NCI-H1092 treated with DMSO at 0.1 percent for 48 hours (cell line): ENCODE measurements around the gene UGP2.
"Not testable (repeated sequence)": the region's sequence is repeated elsewhere in the genome, so short reads cannot be mapped to it uniquely, and the experiment has no call there.

Experiments used
- DNase-seq: peaks from one replicate; lab custom pipeline; 2025; lab: John Stamatoyannopoulos, UW

UGP2 gene

DNA sequence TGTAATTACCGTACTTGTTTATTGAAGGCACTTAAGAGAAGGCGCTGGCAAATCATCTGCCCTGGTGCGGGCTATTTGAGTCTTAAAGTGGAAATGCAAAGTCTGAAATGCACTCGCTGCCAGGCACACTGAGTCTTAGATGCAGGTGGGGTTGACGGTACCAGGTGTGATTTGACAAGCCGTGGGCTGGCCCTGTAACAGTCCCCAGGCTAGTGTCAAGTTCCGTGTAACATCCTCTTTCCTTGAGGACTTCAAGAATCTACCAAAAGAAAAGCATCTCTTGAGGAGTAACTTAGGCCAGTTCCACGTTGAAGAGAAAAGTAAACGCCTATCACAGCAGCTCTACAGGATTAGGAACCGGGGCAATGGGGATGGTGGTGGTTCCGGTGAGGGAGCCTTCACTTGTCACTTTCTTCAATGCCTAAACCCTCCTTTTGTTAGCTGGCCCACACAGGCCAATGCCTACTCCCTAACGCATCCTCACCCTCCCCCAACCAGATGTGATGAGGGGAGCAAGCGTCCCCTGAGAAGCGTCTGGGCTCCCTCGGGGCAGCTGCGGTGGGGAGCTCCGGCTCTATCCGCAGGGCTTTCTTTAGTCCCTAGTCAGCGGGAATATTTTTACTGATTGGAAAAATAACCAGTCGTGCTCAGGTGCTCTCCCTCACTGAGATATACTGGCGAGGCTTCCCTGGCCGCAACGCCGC, 1.5 kb upstream of the UGP2 start:
- no peak for DNase-seq

DNA sequence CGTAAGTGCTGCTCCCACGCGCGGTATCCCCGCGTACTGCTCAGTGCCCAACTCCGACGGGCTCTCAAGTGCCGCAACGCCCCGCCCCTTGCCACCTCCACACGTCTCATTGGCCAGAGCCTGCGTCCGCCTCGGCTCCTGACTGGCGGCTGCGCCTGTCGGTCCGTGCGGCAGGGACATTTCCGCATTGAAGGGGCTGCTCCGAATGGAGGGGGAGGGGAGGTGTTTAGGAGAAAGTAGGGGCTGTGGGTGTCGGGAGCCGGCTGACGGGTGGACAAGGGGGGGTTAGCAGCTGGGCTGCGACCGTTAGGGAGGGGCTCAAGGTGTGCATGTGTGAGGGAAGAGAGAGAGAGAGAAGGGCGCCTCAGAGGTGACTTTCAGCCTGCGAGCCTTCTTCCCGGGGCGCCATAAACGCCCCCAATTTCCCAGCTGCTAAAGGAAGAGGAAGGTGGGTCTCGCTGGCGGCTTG, 877 bp upstream of the UGP2 start:
- DNase-seq, result peak; percentile 94

DNA sequence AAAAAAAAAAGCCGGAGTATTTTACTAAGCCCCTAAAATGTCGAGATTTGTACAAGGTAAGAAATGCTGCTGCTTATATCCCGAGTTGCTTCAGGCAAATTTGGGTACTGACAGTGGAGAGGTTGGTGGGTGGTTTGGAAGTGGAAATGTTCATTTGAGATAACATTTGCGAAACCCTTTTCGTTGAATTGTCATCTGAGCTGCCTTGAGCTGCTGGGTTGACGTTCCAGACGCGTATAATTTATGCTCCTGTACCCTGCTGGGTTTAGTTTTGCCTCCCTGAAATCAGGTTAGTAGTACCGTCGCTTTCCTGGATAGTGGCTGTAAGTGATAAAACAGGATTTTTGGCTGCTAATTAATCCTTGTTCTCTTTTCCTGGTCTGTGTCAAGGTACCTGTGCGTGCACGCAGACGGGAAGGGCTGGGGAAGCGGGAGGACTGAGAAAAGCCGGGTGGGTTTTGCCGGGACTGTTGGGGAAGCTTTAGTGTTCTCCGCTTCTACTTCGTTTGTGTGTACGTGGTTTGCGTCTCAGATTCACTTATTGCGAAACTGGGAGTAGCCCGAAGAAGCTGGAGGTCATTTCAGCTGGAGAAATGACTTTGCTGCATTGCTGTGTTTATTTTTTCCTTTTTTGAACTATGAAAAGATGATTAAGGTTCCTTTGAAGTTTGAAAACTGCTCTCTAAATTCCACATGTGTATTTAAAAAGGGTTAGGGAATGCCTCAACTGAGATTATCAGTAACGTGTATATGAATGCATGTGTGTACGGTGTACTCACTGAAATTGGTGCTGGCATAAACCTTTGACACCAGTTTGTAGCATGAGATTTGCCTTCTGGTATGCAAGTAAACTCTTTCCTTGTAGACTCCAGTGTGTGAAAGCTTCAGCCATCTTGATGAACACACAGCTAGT, 709 bp downstream of the UGP2 start:
- peak; percentile 17 for DNase-seq

DNA sequence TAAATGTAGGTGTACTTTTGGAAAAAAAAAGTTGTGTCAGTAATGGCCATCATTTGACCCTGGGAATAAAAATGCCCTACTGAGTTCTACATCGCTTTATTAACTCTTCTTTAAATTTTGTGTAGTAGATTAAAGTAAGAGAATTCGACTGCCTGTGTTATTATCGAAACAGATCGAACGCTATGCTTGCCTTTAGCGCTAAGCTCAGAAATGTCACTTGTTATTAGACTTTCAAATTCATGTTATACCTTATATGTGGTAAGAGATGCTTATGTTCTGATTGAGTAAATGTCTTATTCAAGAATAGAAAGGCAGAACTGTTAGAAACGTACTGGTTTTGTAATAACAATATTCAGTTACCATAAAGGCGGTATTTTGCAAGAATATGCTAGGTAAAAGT, 1.4 kb downstream of the UGP2 start:
- no peak for DNase-seq

DNA sequence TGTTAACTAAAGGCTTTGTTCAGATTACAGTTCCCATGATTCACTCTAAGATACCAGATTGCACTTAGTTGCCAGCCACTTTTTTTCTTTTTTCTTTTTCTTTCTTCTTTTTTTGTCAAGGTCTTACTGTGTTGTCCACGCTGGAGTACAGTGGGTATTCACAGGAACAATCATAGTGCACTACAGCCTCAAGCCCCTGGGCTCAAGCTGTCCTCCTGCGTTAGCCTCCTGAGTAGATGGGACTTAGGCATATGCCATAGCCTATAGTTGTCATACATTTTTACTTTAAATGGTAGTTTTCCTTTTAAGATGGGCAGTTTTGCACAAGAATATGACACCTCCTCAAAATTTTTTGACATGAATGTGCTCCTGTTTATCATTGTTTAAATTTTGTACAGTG, 2.1 kb downstream of the UGP2 start:
- no peak for DNase-seq

DNA sequence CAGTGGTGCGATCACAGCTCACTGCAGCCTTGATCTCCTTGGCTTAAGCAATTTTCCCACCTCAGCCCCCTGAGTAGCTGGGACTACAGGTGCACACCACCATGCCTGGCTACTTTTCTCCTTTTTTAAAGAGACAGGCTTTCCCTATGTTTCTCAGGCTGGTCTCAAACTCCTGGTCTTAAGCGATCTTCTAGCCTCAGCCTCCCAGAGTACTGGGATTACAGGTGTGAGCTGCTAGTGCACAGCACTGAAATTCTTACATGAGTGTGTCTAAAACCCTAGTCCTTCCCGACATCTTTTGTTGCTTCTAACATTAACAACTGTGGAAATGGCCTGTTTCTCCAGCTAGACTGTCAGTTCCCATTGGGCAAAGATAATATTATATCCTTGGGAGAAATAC, 2.9 kb downstream of the UGP2 start:
- DNase-seq, result no peak

DNA sequence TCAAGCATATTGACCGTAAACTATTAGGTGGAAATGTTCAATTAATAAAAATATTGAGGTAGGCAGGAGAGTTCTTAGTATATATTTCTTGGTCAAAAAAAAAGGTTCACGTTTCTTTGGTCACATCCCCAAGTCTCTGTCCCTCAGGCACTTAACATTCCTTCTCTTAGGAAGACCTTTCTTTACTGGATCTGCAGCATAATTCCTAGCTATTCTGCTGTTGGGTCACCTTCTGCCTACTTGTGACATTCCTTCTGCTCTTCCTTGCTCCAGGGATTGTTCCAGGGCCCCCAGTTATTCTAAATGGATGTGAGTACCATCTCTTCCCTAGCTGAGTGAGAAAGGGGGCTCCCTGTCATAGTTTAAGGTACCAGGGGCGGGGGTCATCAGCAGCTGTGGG, 4.2 kb downstream of the UGP2 start:
- no peak for DNase-seq

DNA sequence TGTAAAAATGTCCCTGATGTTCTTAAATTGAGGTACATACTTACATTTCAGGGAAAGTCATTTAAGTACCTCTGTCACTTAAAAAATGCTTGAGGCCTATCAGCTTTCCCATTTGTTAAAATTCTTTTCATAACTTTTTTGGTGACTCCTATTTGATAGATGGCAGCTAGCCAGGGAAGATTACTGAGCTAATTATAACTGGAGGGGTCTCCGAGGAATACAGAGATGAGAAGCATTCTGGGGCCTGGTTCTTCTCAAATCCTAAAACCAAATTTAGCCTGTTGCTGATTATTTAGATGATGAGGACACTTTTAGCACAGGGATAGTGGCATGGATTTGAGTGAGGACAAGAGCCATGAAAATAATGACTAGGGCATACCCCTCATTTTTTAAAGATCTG, 4.8 kb downstream of the UGP2 start:
- DNase-seq, result no peak

DNA sequence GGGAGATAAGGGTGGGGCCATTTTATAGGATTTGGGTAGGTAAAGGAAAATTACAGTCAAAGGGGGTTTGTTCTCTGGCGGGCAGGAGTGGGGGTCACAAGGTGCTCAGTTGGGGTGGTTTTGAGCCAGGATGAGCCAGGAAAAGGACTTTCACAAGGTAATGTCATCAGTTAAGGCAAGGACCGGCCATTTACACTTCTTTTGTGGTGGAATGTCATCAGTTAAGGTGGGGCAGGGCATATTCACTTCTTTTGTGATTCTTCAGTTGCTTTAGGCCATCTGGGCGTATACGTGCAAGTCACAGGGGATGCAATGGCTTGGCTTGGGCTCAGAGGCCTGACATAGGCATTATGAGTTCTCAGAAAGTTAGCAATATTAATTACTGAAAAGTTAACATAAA, 5.9 kb downstream of the UGP2 start:
- DNase-seq, result not testable (repeated sequence)

DNA sequence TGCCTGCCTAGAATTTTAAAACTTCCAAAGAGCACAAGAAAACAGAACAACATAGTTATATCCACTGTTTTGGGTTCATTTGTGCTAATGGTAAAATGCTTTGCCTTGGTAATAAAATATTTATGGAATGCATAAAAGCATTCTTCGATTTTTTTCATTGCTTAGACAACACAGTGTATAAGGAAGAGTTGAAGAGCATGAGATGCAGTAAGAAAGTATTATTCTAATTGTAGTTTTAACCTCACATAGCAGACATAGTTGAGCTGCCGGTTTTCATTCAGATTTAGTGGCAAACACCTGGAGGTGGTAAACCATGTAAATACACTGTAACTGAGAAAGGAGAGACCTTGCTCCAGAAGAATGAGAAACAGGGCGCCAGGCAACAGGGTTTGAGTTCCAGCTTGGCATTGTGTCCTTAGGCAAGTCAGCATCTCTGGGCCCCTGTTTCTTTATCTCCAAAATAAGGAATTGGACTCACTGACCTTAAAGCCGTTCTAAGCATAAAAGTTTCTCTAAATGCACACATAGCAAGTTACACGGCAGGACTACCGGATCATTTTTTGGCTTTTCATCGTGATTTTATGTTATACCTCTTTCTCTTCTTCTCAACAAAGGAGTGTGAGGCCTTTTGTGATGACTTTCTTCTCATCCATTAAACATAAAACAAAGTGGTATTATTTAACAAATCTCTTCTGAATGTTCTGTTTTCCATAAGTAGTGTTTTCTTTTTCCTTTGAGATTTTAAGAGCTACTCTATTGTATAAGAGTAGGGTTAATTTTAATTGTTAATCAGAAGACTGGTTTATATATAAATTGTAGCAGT, 7.9 kb downstream of the UGP2 start:
- no peak for DNase-seq

DNA sequence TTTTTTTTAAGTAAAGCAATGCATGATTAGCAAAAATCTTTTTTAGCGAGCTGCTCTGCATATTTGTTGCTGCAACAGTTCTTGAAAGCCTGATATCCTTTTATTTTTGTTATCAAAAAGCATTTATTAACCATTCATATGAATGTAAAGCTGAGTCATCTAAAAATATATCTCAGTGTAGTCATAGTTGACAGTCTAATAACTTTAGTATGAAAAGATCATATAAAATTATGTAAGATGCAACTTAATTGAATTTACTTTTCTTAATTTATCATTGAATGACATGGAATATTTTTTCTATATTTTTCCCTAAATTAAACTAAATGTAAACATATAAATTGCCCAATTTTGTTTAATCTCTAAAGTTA, 8.5 kb downstream of the UGP2 start:
- no peak for DNase-seq

DNA sequence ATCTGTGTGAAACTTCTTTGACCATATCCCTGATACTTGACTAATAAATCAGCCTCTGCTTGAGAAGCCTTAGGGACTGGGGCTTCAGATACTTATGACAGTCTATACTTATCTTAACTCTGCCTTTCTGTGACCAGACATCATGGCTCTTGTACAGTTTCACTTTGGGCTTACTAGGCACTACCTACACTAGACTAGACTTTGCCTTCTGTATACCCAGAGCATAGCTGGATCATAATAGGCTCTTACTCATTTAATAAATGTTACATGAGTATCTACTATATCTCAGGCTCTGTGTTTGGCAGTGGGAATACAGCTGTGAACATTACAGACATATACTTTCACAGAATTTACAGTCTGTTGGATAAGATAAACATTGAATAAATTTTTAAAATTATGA, 9.0 kb downstream of the UGP2 start:
- no peak for DNase-seq

DNA sequence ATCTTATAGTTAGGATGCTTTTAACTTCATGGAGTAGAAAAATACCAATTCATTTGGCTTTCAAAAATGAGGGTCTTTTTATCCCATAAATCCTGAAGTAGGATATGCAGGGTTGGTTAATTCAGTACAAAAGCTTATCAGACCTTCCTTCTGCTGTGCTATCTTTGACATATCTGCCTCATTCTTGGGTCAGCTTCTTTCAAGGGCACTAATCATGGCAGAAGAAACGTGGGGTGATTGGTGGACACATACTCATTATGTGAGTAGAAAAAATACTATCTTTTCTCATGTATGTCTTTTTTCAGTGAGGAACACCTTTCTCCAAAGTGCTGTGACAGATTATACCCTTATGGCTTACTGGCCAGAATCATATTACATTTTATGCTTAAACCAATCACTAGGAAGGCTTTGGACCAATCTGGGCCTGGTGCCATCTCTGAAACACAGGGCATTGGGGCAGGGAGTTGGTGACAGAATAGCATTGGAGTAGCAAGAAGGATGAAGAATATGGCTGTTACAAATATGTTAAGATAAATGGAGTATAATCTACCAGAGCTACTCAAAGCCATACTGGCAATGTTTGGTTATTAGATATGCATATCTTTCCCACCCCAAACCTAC, 10.1 kb downstream of the UGP2 start:
- no peak for DNase-seq

DNA sequence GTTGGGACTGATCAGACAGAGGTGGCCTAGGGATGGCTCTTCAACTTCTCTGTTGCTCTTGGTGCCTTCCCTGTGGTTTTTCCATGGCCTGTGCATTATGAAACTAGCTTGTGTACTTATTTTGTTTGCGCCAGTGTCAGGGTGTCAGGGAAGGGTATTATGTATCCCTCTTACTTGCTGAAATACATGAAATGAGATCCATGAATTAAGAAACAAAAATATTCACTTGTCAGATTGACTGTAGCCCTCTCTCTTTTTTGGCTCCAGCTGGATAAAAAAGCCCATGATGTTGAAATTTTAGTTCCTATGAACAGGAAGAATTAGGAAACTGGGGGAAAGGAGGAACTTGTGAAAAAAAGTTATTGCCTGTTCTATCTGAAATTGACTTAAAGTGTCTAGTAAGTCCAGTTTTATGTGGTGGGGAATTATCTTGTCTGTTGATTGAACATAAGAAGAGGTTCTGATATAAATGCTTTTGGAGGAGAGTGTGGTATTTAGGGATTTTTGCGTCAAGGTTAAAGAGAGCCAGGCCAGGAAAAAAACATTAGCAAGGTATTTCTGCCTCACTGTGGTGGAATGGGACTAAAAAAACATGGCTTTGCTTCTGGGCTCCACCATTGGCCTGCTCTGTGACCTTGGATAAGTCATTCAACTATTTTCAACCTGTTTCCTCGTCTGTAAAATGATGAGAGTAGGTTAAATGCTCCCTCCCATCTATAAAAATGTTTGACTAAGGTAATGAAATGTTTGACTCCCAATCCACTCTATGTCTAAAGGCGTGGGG, 12.0 kb downstream of the UGP2 start:
- DNase-seq, result no peak

DNA sequence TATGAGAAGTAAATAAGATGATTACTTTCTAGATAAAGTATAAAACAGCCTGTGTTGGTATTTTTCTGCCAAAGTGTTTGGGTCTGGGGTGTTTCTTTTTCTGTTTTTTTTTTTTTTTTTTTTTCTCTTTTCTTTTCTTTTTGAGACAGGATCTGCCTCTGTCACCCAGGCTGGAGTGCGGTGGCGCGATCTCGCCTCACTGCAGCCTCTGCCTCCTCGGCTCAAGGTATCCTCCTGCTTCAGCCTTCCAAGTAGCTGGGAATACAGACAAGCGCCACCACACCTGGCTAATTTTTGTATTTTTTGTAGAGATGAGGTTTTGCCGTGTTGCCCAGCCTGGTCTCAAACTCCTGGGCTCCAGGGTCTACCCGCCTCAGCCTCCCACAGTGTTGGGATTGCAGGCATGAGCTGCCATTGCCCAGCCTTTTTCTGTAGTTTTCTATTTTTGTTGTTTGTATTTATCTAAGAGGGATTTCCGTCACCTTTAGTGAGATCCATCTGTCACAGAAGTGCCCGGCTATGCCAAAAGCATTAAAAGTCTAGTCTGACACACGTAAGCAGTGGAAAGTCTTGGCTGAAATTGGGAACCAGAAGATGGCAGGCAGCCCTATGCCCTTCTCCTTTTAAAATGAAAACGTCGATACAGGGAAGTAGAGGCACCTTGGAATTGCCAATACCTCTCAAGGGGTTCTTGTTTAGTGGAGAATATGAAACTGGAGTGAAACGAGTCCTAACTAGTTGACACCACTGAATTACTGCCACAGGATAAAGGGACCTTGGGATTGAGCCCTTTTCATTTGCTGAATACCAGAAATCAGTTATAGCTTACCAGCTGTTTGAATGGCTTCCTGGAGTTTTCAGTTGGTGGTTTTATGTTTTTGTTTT, 14.0 kb downstream of the UGP2 start:
- DNase-seq, result no peak

DNA sequence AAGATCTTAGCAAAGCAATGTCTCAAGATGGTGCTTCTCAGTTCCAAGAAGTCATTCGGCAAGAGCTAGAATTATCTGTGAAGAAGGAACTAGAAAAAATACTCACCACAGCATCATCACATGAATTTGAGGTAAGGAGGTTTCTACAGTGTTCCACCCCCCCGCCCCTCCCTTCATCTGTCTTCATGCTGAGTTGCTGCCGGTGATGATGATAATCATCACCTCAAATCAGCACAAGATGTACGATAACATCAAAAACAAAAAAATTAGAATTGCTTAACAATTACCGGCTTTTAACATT, 14.6 kb downstream of the UGP2 start:
- no peak for DNase-seq

DNA sequence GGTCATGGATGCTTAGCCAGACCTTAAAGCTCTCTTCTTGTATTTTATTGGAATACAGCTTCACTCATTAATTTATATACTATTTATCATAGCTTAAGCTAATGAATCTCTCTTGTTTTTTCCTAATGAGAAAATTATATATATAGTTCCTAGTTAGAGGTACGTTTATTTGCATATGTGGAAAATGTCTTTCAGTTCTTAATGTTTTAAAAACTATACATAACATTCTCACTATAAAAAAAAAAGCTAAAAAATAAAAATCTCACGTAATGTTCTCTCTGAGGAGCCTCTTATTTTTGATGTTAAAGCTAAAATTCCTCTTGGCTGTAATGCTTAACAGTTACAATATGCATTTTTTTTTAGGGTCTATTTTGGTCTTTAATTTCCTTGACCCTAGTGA, 16.6 kb downstream of the UGP2 start:
- DNase-seq, result no peak

DNA sequence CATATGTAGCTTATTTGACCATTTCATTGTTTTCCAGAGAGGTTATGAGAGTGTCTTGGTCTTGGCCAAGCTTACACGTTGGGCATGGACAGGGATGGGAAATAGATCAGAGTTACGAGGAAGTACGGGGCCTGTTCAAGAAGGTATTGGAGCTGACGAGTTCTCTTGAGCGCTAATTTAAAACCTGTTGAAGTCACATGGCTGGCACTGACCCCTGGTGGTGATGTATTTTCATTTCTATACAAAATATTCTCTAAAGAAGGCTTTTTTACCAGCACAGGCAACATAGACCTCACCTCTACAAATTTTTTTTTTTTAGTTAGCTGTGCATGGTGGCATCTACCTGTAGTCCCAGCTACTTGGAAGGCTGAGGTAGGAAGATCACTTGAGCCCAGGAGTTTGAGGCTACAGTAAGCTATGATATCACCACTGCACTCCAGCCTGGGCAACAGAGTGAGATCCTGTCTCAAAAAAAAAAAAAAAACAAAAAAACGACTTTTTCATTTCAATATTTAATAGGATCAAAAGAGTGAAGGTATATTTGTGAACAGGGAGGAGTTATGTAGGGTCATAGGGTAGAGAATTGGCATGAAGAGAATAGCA, 19.6 kb downstream of the UGP2 start:
- DNase-seq, result no peak

DNA sequence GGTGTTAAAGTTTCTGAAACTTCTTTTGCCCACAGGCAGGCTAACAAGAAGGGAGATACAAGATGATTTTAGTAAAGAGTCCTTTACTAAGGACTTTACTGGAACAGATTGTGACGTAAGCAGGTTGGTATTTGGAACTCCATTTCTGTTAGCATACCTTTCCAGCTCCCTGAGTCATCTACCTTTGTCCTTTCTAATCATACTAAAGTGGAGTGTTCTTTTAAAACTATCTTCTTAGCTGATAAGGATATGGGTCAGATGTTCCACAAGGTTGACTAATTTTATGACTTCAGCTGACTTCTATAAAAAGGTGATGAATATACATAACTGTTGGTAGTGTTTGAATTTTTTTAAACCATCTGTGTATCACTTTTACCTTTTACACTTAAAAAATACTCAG, 21.1 kb downstream of the UGP2 start:
- DNase-seq, result no peak

DNA sequence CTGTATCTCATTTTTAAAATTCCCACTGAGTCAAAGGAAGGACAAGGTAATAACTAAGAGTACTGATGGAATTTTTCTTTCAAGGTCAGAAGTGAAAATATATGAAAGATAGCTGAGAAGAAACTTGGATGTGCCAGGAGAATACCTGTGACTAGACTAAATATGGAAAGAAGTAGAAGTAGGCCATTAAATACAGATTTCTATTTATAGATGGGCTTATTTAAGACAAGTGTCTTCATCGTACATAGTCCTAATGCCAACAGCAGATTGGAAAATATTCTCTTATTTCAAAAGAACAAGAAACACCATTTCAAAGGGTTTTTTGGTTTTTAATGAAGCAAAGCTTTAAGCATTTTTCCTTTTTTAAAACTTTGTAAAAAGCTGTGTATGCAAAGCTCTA, 22.0 kb downstream of the UGP2 start:
- no peak for DNase-seq
